Measurements from ENCODE around the gene SHFL.

DNA sequence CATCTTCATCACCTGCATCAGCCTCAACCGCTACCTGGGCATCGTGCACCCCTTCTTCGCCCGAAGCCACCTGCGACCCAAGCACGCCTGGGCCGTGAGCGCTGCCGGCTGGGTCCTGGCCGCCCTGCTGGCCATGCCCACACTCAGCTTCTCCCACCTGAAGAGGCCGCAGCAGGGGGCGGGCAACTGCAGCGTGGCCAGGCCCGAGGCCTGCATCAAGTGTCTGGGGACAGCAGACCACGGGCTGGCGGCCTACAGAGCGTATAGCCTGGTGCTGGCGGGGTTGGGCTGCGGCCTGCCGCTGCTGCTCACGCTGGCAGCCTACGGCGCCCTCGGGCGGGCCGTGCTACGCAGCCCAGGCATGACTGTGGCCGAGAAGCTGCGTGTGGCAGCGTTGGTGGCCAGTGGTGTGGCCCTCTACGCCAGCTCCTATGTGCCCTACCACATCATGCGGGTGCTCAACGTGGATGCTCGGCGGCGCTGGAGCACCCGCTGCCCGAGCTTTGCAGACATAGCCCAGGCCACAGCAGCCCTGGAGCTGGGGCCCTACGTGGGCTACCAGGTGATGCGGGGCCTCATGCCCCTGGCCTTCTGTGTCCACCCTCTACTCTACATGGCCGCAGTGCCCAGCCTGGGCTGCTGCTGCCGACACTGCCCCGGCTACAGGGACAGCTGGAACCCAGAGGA is 28.0 kb downstream of the SHFL start:
- TF ChIP-seq, protein P1, sequence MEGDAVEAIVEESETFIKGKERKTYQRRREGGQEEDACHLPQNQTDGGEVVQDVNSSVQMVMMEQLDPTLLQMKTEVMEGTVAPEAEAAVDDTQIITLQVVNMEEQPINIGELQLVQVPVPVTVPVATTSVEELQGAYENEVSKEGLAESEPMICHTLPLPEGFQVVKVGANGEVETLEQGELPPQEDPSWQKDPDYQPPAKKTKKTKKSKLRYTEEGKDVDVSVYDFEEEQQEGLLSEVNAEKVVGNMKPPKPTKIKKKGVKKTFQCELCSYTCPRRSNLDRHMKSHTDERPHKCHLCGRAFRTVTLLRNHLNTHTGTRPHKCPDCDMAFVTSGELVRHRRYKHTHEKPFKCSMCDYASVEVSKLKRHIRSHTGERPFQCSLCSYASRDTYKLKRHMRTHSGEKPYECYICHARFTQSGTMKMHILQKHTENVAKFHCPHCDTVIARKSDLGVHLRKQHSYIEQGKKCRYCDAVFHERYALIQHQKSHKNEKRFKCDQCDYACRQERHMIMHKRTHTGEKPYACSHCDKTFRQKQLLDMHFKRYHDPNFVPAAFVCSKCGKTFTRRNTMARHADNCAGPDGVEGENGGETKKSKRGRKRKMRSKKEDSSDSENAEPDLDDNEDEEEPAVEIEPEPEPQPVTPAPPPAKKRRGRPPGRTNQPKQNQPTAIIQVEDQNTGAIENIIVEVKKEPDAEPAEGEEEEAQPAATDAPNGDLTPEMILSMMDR (conservative IDR thresholded peaks at IDR 0.05; ENCODE audit: low read depth, low read length): no peak
- TF ChIP-seq EZH2 (IDR thresholded peaks at IDR 0.05; ENCODE audit: low read length, unreplicated experiment) (no peak), EZH2phosphoT487 (IDR thresholded peaks at IDR 0.05; ENCODE audit: borderline replicate concordance, low read length) (no peak)
